NCI-H524 (cell line): ENCODE results near the gene NENF.
A peak's percentile ranks its signal among the peaks of the same experiment; 100 is the strongest.

ENCODE experiments used
- DNase-seq, 2 experiments: peaks; one replicate each; lab custom pipeline; 2025; lab: John Stamatoyannopoulos, UW

Gene NENF

DNA sequence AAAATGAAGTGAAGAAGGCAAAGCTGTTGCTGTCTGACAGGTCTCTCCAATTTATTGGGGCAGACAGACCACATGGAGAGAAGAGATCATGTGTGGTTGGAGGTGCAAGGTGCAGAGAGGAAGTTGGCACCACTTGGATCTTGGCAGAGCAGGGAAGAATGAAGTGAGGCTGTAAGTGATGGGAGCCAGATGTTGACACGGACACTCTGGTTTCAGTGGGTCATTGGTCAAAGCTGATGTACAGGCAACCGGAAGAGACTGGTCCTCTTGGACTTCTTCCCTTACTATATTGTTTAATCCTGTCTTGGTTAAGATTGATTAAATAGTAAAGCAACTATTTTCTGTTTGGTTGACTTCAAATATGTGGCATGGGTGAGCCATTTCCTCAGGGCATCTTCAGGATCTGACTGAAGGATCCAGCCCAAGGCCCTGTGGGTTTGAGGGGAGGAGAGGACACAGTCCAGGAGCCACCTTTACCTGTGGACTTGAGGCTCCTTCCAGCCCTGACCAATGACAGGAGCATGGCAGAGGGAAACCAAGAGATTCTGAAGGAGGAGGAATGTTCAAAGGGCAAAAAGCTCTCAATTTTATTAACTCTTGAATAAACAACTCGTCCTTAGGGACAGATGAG lies 49.4 kb downstream of the NENF start:
- DNase-seq: no peak

DNA sequence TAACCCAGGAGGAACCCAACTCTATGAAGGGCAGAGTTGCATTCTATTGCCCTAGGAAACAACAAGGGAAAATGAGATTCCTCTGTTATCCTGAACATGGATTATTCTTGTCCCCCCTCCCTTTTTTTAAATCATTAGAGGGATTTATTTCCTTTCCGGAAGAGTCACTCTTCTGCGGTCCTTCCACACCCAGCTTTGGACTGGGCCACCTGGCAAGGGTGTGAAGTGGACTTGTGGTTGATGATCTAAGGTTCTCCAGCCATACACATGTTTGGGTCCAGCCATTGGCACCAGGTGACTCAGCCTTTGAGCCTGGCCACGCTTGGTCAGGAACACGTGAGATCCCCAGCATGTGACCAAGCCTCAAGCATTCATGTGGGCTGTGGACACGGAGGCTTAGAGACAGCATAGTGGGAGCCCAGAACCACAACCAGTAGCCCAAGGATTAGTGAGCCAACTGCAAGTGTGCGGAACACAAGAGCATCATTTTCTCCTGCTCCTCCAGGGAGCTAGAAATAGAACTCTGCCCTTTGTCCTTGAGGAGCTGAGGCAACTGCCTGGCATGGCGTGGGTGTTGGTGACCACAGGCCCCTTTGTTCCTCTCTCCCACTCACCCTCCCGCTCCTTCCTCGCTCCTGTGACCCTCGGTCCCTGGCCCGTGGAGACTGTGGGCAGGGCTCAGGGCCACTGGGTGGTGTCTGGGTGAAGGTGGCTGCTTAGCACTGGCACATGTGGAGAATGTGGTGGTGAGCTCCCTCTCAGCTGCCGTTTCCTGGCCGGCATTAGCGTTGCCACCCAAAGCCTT lies 50.1 kb downstream of the NENF start:
- no peak for DNase-seq

DNA sequence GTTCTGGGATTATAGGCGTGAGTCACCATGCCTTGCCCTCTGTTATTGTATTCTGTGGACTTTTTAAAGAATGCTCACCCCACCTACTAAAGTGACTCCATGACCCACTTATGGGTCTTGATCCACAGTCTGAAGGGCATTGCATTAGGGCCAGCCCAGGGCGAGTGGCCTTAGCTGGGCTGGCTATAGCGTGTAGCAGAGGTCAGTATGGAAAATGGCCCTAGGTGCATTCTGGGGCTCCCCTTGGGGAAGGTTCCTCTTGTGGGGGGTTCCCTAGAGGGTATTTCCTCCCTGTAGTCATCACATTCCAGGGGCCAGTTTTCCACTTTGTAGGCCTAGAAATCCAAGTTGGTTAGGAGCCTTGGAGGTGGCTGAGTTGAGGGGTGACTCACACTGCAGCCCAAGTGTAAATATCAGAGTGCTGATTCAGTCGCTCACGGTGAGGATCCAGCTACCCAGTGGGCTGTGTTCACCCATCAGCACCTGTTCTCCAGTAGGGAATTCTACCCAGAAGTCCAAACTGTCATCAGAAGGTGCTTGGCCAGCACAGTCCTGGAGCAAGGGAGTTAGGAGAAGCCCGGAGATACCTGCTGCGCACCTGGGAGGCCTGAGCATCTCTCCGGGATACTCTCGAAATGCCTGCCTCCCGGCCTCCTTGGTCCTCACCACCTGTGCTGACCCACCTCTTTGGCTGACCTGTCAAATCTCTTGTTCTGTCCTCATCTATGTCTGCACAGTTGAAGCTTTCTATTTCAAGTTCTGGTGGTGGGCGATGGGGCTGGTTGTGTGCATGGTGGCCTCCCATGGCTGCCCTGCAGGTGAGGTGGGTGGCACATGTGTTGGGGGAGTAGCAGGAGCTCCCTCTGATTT lies 52.2 kb downstream of the NENF start:
- no peak for DNase-seq

DNA sequence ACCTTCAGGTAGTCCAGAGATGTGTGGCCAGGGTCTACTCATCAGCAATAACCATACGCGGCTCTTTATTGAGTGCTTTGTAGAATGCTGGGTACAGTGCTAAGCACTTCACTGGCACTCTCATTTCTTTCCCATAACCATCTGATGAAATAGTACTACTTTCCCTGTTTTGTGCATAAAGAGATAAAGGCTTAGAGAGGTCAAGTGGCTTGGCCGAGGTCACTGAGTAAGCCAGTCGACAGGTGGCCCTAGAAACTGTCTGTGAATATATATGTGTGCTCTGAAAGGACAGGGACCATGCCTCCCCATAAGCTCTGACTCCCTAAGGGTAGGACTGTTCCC lies 52.8 kb downstream of the NENF start:
- DNase-seq: no peak

DNA sequence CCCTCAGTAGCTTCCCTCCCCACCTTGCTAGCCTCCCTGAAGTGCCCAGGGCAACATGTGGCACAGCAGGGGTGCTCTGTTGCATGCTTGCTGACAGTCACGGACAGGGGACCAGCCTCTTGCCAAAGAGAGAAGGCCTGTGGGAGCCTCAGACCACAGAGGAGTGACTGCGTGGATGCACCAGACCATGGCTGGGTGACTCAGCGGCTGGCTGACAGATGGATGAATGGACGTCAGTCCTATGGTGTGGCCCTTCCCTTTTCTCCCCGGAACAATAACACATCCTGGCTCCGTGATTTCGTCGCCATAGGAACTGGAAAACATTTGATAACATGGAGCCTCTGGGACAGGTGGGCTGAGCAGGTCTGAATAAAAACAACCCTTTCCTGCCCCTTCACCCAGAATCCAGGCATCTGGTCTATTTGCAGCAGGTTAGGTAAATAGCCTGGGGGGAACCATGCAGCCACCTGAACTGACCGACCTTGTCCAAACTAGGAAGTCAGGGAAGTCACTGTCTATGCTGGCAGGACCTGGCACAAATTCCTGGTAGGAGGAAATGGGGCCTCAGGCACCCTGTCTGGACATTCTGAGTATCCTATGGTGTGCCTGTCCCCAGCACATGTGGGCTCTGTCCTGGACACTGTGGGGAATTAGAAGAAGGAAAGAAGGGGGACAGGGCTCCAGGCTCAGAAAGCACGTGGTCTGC lies 53.3 kb downstream of the NENF start:
- peak; percentile 51 to 71 for DNase-seq

DNA sequence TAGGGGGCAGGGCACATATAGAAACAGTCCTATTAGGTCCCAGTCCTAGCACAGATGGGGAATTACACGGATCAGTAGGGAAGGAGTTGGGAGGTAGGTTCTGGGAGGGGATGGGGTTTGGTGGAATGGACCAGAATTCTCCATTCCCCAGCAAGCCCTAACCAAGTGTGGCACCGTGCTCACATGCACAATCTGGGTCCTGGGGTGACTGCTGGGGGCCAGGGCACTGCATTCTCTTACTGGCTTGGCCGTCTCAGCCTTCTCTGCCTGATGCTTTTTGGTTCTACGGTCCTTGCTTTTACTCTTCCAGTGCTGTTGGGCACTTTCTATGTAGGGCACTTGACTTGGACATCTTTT lies 53.9 kb downstream of the NENF start:
- DNase-seq: peak in 1 of 2 experiments; percentile 67

DNA sequence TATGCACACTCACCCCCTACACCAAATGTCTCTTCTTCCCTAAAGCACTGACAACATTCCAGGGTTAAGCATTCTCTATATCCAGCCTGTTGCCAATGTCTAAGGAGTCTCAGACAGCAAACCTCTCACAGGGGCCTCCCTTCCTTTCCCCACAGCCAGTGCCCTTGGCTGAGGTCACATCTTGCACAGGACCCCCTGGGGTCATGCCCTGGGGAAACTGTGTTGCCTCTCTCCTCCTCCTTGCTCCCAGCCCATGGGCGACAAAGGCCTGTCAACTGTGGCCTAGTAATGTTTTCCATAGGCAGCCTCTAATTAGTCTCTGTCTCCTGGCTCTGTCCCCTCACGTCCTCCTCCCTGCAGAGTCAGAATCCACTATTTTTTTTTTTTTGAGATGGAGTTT lies 54.6 kb downstream of the NENF start:
- DNase-seq: no peak

DNA sequence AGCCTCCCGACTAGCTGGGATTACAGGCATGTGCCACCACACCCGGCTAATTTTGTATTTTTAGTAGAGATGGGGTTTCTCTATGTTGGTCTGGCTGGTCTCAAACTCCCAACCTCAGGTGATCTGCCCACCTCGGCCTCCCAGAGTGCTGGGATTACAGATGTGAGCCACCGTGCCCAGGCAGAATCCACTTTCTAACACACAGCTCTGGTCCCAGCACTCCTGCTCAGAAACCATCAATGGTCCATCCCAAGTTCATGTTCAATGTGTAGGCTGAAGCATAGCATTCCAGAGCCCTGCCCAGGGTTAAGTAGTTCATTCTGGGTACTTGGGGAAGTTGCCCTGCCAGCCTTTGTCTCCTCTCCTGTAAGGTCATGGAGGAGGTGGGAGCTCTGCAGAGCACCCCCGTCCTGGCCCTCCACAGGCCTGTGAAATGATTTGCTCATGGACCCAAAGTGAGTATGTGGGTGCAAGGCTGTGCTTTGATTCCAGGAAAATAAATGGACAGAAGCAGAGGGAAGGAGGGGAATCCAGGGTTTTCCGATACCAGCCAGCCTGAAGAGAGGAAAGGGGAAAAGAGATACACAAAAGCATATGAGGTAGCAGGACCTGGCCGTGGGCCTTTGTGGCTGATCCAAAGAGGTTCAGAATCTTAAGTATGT lies 55.2 kb downstream of the NENF start:
- DNase-seq: no peak

DNA sequence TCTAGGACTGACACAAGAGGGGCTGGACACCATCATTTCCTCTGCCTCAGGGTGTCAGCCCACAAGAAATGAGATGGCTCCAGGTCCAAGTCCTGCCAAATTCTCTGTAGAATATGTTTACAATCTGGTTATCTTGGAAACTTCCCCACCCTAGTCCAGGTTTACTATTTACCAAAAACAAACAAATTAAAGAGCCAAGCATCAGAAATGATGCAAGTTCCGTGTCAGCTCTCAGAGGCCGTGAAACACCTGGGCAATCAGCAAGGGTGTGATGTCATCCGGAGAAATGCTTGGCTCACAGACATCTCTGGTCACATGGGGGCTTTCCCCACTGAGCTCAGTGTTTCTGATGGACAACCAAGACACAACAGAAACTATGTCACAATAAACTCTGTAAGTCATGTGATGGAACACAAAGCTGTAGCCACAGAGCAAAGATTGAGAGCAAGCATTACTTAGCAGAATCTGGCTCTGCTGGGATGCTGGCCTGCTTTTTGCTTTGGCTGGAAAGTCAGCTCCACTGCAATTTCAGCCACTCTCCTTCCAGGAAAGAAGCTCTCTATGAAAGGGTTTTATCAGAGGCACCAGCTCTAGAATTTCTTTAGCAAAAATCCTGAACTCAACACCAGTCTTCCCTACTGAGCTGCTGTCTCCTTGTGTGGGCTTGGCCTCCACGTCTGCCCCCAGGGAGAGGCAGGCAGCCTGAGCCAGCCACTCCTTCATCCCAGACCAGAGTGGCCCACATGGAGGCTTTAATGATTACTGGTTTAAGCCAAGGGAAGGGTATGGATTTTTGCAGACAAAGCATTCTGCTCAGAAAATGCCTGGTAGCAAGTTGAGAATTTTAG lies 55.9 kb downstream of the NENF start:
- no peak for DNase-seq

DNA sequence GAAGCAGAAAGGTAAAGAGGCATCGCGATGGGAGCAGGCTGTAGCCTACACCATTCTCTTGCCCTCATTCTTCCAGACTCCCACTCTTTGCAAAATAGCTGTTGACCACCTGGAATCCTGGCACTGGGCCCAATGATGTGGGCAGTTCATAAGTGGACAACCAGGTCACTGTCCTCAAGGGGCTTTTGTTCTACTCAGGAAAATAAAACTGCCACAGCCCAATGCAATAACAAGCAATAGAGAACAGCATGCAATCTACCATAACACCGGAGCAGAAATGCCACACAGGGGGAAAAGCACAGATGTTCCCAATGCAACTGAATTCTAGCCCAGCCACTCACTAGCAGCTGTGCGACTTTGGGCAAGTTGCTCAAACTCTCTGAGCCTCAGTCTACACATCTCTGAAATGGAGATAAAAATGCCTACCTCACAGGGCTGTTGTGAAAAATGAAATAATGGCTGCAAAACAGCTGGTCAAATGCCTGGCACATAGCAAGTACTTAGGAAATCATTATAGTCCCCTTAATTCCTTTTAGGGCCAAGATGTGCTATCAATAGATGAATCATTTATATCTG lies 56.7 kb downstream of the NENF start:
- no peak for DNase-seq

DNA sequence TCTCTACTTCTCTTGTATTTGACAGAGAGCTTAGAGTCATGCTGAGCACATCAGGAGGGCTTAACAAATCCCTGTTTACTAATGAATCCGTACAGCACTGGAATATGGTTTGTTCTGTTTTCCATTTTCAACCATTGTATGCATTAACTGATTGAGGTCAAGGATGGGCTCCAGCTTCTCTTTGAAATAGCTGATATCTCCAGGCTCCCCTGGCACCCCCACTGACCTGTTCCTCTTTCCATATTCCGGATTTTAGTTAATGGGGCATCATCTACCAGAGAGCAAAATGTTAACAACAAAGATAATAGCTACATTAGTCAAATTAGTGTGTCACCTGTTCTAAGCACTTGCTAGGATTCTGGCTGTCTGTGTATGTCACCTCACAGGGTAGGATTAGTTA lies 57.6 kb downstream of the NENF start:
- DNase-seq: no peak

DNA sequence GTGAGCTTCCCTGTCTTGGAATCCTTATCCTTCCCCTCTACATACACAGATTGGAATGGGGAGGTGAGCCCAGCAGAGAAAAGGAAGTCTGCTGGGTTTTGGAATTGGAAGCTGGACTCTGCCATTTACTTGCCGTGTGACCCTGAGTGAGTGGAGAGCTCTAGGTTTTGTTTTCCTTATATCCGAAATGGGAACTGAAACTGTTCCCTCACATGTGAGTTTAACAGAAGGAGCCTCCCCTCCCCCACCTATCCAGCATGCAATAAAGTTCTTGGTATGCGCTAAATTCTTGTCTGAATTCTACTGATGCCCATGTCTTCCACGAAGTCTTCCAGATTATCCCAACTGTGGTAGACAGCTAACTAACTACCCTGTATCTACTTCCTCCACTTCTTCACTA lies 58.7 kb downstream of the NENF start:
- DNase-seq: no peak
